ENCODE results near the gene NNMT. TPM values are rescaled to one million over a fixed set of nuclear protein-coding genes. Genes with fewer than 3 reads are reported as not detected.

The NNMT gene
- total and polyA plus RNA-seq, 2 donors (not counting 1 experiment from before 2014, with no cell fraction given), result not detected

DNA sequence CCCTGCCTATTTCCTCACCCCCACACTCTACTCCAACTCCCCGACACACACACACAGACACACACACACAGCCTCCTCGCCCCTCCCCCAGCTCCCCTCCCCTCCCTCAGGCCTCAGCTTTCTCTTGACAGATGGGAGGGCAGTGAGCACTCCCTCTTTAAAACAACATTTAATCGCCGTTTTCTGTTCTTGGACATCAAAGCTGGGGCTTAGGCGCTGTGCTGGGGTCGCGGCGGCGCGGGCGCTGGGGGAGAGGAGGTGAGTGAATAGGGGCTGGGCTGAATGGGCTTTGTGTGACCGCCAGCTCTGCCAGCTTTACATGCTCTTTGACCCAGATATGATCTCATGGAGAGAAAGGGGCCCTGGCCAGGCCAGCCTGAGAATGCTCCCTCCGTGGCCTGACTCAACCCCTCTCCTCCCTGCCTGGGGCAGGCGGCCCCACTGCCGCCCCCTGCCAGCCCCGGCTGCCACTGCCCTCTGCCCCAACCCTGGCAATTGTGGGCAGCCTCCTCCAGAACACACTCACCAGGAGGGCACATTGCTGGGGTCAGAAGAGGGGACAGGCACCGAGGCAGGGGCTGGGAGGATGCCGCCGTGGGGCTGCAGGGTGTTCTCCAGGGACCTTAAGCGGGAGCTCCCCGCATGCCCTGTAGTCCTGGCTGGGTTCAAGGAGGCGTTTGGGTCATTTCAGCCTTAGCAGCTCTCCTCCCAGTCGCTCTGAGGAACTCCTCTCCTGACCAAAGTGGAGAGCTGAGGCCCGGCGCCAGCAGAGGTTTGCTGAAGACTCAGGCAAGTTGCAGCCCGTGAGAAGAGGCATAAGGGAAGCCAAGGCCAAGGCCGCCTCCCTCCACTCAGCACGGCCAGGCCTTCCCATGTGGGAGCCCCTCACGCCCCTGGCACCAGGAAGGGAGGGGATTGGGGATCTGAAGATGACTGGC is 38.3 kb upstream of the NNMT start:
- H3K27ac Mint-ChIP-seq, result peak overlapping the region; percentile 88
- ATAC-seq (ENCODE audit: low read depth) (no peak), DNase-seq (no peak)
- CTCF ChIA-PET, result interaction anchor here (0.9 to 12.3 kb wide), 23 partner anchors 9 to 459 kb away, joined by 3 to 592 read pairs (median 13); partner anchors contain the start of genes HTR3B and ZBTB16
- H3K9me3 Mint-ChIP-seq (ENCODE audit: insufficient read depth), result no peaks in the 10 kb centered on the region
- Histone ChIP-seq H3K9me3 (ENCODE audit: control extremely low read depth in 1 of 3, control insufficient read depth in 2 of 3, insufficient read depth in 1 of 3, low read length in 2 of 3) (no peaks in the 10 kb centered on the region), H3K4me2 (replicated peaks; ENCODE audit: low read depth, low read length, poor library complexity, severe bottlenecking) (peak overlapping the region; percentile 58), H4K20me1 (ENCODE audit: control insufficient read depth, insufficient read depth, low read length, poor library complexity, severe bottlenecking) (no peaks in the 10 kb centered on the region), H3K4me1 (ENCODE audit: control insufficient read depth in 2 of 2, insufficient read depth in 2 of 2, low read length in 2 of 2) (peaks cover 30 to 34% of the 10 kb centered on the region in 2 donors), H2AFZ (ENCODE audit: insufficient read depth, low read depth, low read length, poor library complexity, severe bottlenecking) (peak overlapping the region; percentile 41), H3K79me2 (ENCODE audit: control insufficient read depth, insufficient read depth, low read length) (no peaks in the 10 kb centered on the region), H3K9ac (ENCODE audit: low read length) (no peak overlapping the region), H3K27ac (ENCODE audit: low read length in 2 of 2) (peak overlapping the region; percentile 84 to 89), H3K27me3 (replicated peaks in 1 of 4; ENCODE audit: control extremely low read depth in 1 of 4, control insufficient read depth in 3 of 4, insufficient read depth in 4 of 4, low read length in 3 of 4) (peaks cover 0 to 1% (median 0%) of the 10 kb centered on the region in 4 experiments), H3K36me3 (replicated peaks in 1 of 2; ENCODE audit: control extremely low read depth in 1 of 2, control insufficient read depth in 1 of 2, extremely low read depth in 1 of 2, insufficient read depth in 2 of 2, low read length in 1 of 2) (no peaks in the 10 kb centered on the region), H3K4me3 (ENCODE audit: control extremely low read depth in 1 of 5, extremely low read depth in 1 of 5, insufficient read depth in 1 of 5, low read depth in 2 of 5, low read length in 4 of 5) (no peak overlapping the region)
- TF ChIP-seq, protein P1, sequence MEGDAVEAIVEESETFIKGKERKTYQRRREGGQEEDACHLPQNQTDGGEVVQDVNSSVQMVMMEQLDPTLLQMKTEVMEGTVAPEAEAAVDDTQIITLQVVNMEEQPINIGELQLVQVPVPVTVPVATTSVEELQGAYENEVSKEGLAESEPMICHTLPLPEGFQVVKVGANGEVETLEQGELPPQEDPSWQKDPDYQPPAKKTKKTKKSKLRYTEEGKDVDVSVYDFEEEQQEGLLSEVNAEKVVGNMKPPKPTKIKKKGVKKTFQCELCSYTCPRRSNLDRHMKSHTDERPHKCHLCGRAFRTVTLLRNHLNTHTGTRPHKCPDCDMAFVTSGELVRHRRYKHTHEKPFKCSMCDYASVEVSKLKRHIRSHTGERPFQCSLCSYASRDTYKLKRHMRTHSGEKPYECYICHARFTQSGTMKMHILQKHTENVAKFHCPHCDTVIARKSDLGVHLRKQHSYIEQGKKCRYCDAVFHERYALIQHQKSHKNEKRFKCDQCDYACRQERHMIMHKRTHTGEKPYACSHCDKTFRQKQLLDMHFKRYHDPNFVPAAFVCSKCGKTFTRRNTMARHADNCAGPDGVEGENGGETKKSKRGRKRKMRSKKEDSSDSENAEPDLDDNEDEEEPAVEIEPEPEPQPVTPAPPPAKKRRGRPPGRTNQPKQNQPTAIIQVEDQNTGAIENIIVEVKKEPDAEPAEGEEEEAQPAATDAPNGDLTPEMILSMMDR (IDR thresholded peaks at IDR 0.05), result no peak
- TF ChIP-seq EZH2 (IDR thresholded peaks at IDR 0.05; ENCODE audit: borderline replicate concordance, insufficient read depth, low read depth, low read length, poor library complexity, severe bottlenecking), result no peak
- no peak overlapping the region for H3K4me3 Mint-ChIP-seq
- POLR2A ChIA-PET, result interaction anchor here (0.6 to 3.9 kb wide), 5 partner anchors 9 to 281 kb away, joined by 3 to 17 read pairs (median 5); no protein-coding TSS in a partner anchor
- H3K4me1 Mint-ChIP-seq, result peaks cover 32% of the 10 kb centered on the region
- no peaks in the 10 kb centered on the region for H3K27me3 Mint-ChIP-seq
- intact Hi-C loops (cut with micrococcal nuclease), result loop anchor here (2.0 kb wide), 2 partner anchors 71 to 197 kb away; no protein-coding TSS in a partner anchor
- 94% methylated on average over 20 of the region's 29 CpGs for WGBS (ENCODE audit: insufficient coverage)

All from B cell (primary cell).